ENCODE results near the gene OR1D5. TPM values are rescaled to one million over a fixed set of nuclear protein-coding genes. Genes with fewer than 3 reads are reported as not detected.

Gene OR1D5
- total RNA-seq, 1 donor from 2014 or later, result not detected

GRCh38 chr17:3022197-3022596, 41.2 kb downstream of the OR1D5 start:
- no peaks in the 10 kb centered on the region for H3K27me3 ChIP-seq
- no peaks in the 10 kb centered on the region for H3K4me1 ChIP-seq
- TF ChIP-seq, protein P1, sequence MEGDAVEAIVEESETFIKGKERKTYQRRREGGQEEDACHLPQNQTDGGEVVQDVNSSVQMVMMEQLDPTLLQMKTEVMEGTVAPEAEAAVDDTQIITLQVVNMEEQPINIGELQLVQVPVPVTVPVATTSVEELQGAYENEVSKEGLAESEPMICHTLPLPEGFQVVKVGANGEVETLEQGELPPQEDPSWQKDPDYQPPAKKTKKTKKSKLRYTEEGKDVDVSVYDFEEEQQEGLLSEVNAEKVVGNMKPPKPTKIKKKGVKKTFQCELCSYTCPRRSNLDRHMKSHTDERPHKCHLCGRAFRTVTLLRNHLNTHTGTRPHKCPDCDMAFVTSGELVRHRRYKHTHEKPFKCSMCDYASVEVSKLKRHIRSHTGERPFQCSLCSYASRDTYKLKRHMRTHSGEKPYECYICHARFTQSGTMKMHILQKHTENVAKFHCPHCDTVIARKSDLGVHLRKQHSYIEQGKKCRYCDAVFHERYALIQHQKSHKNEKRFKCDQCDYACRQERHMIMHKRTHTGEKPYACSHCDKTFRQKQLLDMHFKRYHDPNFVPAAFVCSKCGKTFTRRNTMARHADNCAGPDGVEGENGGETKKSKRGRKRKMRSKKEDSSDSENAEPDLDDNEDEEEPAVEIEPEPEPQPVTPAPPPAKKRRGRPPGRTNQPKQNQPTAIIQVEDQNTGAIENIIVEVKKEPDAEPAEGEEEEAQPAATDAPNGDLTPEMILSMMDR (IDR thresholded peaks at IDR 0.05), result no peak
- intact Hi-C loops (cut with DNase I), result no loop called here
- no peak overlapping the region for H3K27ac ChIP-seq
- peaks cover 0 to 14% of the 10 kb centered on the region in 2 donors for H3K9me3 ChIP-seq
- no peak overlapping the region for H3K4me3 ChIP-seq
- H3K36me3 ChIP-seq, result peaks cover 0 to 11% of the 10 kb centered on the region in 2 donors
- DNase-seq (ENCODE audit: low spot score in 2 of 2), result no peak

- H3K36me3 ChIP-seq, result peaks cover 0 to 11% of the 10 kb centered on the region in 2 donors
- DNase-seq (ENCODE audit: low spot score in 2 of 2), result no peak
- peaks cover 0 to 14% of the 10 kb centered on the region in 2 donors for H3K9me3 ChIP-seq
- no peak overlapping the region for H3K4me3 ChIP-seq
- TF ChIP-seq, protein P1 (IDR thresholded peaks at IDR 0.05), result no peak
- H3K27ac ChIP-seq, result no peak overlapping the region
- no peaks in the 10 kb centered on the region for H3K4me1 ChIP-seq
- intact Hi-C loops (cut with DNase I), result no loop called here
- H3K27me3 ChIP-seq, result no peaks in the 10 kb centered on the region
These were observed 43.0 kb downstream of the OR1D5 start for GRCh38 chr17:3020381-3020780.

DNA sequence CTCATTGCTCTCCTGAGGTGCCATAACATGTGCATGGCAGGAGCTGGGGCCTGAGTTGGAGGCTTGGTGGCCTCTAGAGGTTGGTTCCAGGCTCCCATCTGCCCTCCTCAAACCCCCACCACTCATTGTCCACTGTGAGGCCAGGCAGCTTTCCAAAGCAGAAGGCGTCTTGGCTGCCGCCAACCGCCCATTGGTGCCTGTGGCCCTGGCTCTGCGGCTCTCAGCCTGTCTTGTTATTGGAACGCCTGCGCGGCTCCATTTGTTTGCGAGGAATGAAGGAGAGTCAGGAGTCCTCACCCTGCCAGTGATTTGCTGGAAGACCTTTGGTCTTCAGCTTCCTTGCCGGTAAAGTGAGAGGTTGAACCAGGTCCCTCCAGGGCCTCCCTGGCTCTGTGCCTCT, 43.6 kb downstream of the OR1D5 start:
- H3K36me3 ChIP-seq, result peaks cover 0 to 11% of the 10 kb centered on the region in 2 donors
- peaks cover 0 to 14% of the 10 kb centered on the region in 2 donors for H3K9me3 ChIP-seq
- H3K27ac ChIP-seq, result no peak overlapping the region
- no peaks in the 10 kb centered on the region for H3K27me3 ChIP-seq
- intact Hi-C loops (cut with DNase I), result no loop called here
- no peak overlapping the region for H3K4me3 ChIP-seq
- no peak for DNase-seq (ENCODE audit: low spot score in 2 of 2)
- TF ChIP-seq, protein P1 (IDR thresholded peaks at IDR 0.05), result no peak
- no peaks in the 10 kb centered on the region for H3K4me1 ChIP-seq

DNA sequence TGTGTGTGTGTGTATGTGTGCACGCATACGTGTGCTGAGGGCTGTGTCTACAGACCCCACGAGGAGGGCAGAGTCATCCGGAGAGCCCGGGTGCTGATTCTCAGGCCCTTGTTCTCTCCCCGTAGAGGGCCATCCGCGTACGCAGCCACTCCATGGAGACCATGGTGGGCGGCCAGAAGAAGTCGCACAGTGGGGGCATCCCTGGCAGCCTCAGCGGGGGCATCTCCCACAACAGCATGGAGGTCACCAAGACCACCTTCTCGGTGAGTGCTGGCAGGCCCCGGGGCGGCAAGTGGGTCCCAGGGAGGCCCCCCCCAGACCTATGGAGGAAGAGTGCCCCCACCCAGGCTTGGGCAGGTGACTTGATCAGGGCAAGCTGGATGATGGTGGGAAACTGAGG, 45.5 kb downstream of the OR1D5 start:
- Histone ChIP-seq H3K27ac (no peak overlapping the region), H3K4me1 (no peaks in the 10 kb centered on the region), H3K4me3 (no peak overlapping the region), H3K9me3 (peaks cover 0 to 11% of the 10 kb centered on the region in 2 donors), H3K36me3 (peaks cover 0 to 11% of the 10 kb centered on the region in 2 donors), H3K27me3 (no peaks in the 10 kb centered on the region)
- DNase-seq (ENCODE audit: low spot score in 2 of 2), result no peak
- intact Hi-C loops (cut with DNase I), result no loop called here
- TF ChIP-seq, protein P1 (IDR thresholded peaks at IDR 0.05), result no peak

GRCh38 chr17:3015890-3016289, 47.5 kb downstream of the OR1D5 start:
- intact Hi-C loops (cut with DNase I), result no loop called here

More at GRCh38 chr17:3015890-3016289, 47.5 kb downstream of the OR1D5 start:
- Histone ChIP-seq H3K4me3 (no peak overlapping the region), H3K4me1 (no peaks in the 10 kb centered on the region), H3K27ac (no peak overlapping the region), H3K36me3 (peaks cover 0 to 6% of the 10 kb centered on the region in 2 donors), H3K9me3 (no peaks in the 10 kb centered on the region), H3K27me3 (no peaks in the 10 kb centered on the region)
- no peak for DNase-seq (ENCODE audit: low spot score in 2 of 2)
- TF ChIP-seq, protein P1 (IDR thresholded peaks at IDR 0.05), result no peak
